HG03196 (cell line): ENCODE results near the gene JUNB.
"Not testable (repeated sequence)": the region's sequence is repeated elsewhere in the genome, so short reads cannot be mapped to it uniquely, and the experiment has no call there.

ENCODE experiments used
- ATAC-seq: cut with Tn5 transposase; IDR thresholded peaks from one replicate; pipeline ENCODE4 v1.9.1; 2021; ENCODE audit not compliant: unreplicated experiment

Gene JUNB

GRCh38 chr19:12802267-12803106 lies 11.2 kb downstream of the JUNB start:
- ATAC-seq, result no peak

- ATAC-seq, result no peak
These were observed 12.8 kb downstream of the JUNB start for GRCh38 chr19:12804051-12804450.

DNA sequence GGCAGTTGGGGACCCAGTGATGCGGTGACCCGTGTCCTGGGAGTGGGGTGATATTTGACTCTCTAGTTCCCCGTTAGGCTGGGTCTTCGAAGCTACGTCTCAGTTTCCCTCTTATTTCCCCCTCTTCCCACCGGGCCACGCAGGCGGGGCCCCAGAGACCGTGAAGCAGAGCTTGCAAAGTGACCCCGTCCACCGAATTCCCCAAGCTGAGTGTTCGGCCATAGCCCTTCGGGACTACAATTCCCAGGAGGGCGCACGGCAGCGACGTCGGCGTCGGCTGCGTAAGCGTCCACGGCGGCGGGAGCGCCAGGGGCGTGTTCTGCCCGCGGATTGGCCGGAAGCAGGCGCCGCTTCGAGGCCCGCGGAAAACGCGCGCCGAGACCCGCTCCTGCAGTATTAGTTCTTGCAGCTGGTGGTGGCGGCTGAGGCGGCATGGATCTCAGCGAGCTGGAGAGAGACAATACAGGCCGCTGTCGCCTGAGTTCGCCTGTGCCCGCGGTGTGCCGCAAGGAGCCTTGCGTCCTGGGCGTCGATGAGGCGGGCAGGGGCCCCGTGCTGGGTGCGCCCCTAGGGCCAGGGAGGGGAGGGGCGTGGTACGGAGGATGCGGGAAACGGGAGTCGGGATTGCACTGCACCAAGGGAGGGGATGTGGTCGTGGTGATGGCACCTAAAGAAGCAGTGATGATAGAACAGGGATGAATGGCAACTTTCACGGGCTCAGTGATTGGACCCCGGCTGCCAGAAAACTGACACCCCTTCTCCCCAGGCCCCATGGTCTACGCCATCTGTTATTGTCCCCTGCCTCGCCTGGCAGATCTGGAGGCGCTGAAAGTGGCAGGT lies 15.2 kb downstream of the JUNB start, which contains the start of gene RNASEH2A:
Gene RNASEH2A, plus strand, starts transcription at position 343 of the 840 bp plus-strand sequence. Its CDS starts 90 bp downstream, at position 433.
- peak; percentile 75 for ATAC-seq

DNA sequence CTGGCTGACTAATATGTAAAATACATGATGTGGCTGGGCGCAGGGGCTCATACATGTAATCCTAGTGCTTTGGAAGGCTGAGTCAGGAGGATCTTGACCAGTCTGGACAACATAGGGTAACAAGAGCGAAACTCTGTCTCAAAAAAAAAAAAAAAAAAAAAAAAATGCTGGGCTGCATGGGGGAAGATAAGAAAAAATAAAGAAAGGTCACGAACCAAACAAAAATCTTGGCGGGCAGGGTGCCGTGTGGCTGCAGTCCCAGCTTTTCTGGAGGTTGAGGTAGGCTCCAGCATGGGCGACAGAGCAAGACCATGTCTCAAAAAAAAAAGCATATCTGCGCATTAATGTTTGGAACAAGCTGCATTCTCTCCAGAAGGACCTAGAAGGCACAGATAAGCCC lies 23.8 kb downstream of the JUNB start:
- ATAC-seq, result no peak

GRCh38 chr19:12817188-12817587 lies 25.9 kb downstream of the JUNB start:
- ATAC-seq, result not testable (repeated sequence)

GRCh38 chr19:12817810-12818209 lies 26.5 kb downstream of the JUNB start:
- not testable (repeated sequence) for ATAC-seq

DNA sequence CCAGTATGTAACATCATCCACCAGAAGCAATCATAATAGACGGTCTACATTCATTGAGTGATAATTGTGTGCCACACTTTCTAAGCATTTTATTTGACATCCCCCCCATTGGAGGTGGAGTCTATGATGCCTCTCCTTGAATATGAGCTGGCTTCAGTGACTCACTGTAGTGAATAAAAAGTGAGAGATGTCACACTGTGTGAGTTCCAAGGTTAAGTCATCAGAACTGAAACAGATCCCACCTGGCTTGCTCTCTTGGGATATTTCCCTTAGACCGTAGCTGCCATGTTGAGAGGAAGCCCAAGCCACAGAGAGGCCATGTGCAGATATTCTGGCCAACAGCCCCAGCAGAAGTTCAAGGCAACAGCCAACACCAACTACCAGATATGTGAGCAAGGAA lies 30.5 kb downstream of the JUNB start:
- ATAC-seq, result no peak

GRCh38 chr19:12825254-12826131 lies 34.2 kb downstream of the JUNB start:
- ATAC-seq, result no peak

DNA sequence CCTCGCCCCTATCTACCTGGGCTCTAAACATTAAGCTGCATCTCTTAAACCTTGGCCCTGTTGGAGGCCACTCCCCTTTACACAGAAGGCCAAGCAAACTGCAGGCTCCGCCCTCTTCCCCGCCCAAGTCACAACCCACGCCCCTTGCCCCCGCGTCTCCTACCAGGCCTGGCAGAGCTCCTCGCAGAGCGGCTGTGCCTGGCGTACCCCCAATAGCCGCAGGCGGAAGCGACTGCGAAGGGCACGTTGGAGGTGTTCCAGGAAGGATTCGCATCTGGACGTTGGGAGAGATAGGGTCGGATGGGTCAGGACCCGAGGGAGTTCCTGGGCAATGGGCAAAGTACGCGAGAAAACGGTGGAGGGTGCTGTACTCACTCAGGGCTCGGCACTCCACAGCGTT lies 37.2 kb downstream of the JUNB start:
- no peak for ATAC-seq

- no peak for ATAC-seq
These were observed 42.1 kb downstream of the JUNB start for GRCh38 chr19:12833418-12833737.

DNA sequence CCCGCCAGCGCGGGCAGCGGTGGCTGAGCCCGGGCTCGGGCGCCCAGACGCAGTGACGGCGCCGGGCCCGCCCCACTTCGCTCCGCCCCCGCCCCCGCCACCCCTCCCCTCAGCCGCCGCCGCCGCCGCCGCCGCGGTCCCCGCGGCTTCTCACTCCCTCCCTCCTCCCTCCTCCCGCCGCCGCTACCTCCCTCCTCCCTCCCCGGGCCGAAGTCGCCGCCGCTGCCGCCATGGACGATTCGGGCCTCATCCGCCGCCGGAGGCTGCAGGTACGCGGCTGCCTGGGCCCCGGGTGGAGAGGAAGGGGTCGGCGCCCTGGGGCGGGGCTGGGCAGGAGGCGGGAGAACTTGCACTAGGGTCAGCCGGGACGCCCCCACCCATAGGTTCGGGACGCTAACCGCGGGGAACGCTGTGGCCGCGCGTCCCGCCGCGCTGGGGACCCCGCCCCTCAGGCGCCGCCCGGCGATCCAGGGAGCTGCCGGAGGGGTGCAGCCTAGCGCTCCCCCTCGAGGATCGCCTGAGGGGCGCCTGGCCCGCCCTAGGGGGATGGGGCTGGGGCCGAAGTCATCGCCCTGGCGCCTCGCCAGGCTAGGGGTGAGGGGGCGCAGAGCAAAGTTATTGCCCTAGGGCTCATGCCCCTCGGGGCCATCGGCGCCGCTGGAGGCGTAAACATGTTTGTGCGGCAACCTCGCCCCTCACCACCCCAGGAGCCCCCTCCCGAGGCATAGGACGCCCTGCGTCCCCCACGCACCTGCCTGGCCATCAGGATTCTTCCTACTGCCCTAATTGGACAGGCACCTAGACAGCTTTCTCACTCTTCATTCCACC lies 42.7 kb downstream of the JUNB start:
- ATAC-seq, result no peak

DNA sequence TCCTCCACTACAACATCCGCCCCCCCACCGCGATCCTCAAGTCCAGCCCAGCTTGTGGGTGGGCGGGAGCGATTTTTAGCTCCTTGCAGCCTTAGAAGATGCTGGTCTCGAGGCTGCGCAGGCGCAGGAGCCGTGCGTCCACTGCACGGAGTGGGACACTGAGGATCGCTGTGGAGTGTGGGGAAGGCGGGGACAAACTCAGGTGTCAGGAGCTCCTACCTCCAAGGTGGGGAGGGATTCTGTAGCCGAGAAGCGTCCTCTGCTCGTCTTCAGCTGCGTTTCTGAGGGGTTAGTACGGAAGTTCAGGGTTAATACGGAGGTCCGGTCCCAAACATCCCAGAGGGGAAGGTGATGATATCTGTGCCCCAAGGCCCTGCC lies 43.3 kb downstream of the JUNB start, which contains the start of gene RTBDN:
Gene RTBDN, minus strand, starts transcription at position 14 of the 378 bp plus-strand sequence. CDS start 4,600 bp downstream, outside the sequence.
- no peak for ATAC-seq

DNA sequence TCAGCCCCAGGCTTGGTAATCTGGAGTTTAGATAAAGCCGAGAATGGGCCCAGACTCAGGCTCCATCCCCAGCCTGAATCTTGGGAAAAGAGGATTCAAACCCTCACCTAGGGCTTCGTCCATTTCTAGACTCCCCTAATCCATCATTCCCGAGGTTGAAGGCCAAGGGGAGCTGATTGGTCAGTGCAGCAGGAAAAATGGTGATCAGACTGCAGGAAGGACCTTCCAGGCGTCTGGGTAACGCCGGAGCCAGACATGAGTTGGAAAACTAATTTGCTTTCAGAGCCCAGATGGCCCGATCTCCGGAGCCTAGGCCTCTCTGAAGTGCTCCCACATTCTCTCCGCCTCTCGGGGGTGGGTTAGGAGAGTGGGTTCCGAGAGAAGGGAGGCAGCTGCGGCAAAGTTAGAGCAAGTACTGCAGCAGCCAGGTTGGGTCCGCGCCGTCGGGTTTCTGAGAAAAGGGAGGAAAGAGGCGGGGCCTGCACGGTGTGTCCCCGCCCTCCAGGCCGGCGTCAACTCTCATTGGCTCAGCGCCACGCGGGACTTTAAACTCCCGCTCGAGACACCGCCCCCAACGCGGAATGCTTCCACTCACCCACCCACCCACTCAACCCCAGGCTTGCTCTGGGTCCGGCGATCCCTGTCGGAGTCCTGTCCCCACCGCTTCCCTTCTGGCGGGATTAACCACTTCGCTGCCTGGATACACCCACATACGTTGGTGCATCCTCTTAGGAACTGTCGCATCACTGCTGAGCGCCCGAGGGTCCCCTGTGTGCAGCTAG lies 43.9 kb downstream of the JUNB start:
- ATAC-seq, result no peak

DNA sequence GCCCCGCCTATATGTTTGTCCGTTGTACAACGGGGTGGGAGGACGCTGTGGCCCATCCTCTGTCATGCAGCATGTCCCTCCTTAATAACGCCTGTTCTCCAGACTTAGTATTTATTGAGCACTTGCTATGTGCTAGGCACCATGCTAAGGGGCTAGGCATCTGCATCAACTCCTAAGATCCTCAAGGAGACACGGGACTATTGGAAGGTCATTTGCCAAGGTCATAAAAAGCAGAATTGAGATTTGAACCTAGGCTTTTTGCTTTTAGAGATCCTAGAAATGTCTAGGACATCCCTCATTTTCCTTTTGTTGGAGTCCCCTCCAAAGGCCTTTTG lies 45.2 kb downstream of the JUNB start:
- ATAC-seq, result no peak

DNA sequence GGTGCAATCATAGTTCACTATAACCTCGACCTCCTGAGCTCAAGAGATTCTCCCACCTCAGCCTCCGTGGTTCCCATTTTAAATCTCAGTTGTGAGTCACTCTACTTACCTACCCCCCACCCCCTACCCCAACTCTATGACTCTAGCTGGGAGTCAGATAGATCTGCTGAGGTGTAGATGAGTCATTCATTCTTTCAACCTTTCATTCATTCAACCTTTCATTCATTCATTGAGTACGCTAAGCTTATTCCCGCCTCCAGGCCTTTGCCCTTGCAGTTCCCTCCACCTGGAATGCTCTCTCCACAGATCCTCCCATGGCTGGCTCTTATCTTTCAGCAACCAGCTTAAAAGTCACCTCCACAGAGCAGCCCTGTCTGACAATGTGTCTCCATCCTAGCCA lies 45.9 kb downstream of the JUNB start:
- ATAC-seq, result no peak

GRCh38 chr19:12838182-12838885 lies 47.0 kb downstream of the JUNB start, which contains the start of gene MAST1:
Gene MAST1 (plus strand): TSS chr19:12838515. CDS start chr19:12838573, 58 bp downstream.
- ATAC-seq, result no peak

DNA sequence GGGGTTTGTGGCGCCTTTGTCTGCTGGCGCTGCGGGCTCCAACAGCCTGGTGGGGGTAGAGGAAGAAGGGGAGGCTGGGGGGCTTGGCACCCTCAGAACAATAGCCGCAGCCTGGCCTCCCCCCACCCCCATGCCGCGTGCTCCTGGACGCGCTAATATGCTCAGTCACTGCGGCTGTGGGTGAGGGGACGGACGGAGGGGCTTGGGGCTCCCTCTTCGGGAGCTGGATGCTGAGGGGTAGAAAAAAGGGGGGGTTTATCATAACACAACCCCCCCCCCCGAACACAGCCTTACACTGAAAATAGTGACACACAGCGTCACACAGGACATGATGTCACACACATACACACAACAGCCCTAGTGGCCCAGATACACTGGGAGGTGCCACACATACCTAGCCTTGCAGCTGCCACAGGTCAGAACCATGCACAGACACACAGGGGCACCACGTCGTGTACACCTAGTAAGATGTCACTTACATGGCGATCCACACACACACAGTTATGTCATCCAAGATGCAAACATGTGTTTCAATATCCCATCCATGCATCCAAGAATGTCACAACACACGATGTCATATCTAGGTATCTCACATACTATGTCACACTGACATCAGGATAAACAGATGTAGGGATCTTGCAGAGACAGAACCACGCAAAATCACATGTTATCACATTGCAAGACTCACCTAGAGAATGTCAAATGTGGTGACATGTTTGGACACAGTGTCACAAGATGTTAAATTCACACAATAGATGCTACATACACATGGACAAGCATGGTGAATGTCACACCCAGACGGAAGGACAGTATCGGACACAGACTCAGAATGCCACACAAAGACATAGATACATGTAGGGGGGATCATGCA lies 47.8 kb downstream of the JUNB start:
- ATAC-seq, result no peak
